SJSA1 (cell line): ENCODE results near the gene CD38. TPM values are rescaled to one million over a fixed set of nuclear protein-coding genes. Genes with fewer than 3 reads are reported as not detected.
"Not testable (repeated sequence)": the region's sequence is repeated elsewhere in the genome, so short reads cannot be mapped to it uniquely, and the experiment has no call there.

Source experiments
- DNase-seq, 2 experiments: peaks; one replicate each; pipeline ENCODE4 v3.0.0-alpha.2; 2015 to 2020; ENCODE audit warnings: low spot score in 2 of 2, low read depth in 1 of 2
- H3K27ac ChIP-seq: fragments of 250-450 bp; sonication (Bioruptor Pico); 2 replicates; pipeline ENCODE4 v1.5.1; 2020; ENCODE audit warnings: mild to moderate bottlenecking, moderate library complexity
- H3K27me3 ChIP-seq: fragments of 250-450 bp; sonication (Bioruptor Pico); replicated peaks from 2 replicates; pipeline ENCODE4 v1.5.1; 2020; ENCODE audit warnings: mild to moderate bottlenecking, moderate library complexity
- H3K36me3 ChIP-seq: fragments of 250-450 bp; sonication (Bioruptor Pico); 2 replicates; pipeline ENCODE4 v1.5.1; 2020; ENCODE audit warnings: mild to moderate bottlenecking
- H3K4me1 ChIP-seq: fragments of 250-450 bp; sonication (Bioruptor Pico); replicated peaks from 2 replicates; pipeline ENCODE4 v1.6.1; 2021; ENCODE audit warnings: mild to moderate bottlenecking
- H3K4me3 ChIP-seq: fragments of 250-450 bp; sonication (Bioruptor Pico); 2 replicates; pipeline ENCODE4 v1.5.1; 2020; ENCODE audit warnings: mild to moderate bottlenecking
- H3K9me3 ChIP-seq: fragments of 250-450 bp; sonication (Bioruptor Pico); replicated peaks from 2 replicates; pipeline ENCODE4 v1.5.1; 2020; ENCODE audit warnings: mild to moderate bottlenecking
- total RNA-seq: library from RNA; depleted of rRNA; stranded (reverse); fragments of >200 nt; shearing (Covaris generic); gene quantifications from 2 replicates; pipeline ENCODE4 v1.2.3, GENCODE V29; 2014

The CD38 gene
- total RNA-seq, 1 experiment from 2014 or later: 0.05 TPM

GRCh38 chr4:15794426-15794825, 16.3 kb downstream of the CD38 start:
- H3K27ac ChIP-seq: no peak overlapping the region
- DNase-seq: no peak
- no peaks in the 10 kb centered on the region for H3K27me3 ChIP-seq
- H3K36me3 ChIP-seq: no peaks in the 10 kb centered on the region
- no peaks in the 10 kb centered on the region for H3K9me3 ChIP-seq
- H3K4me3 ChIP-seq: no peak overlapping the region
- no peaks in the 10 kb centered on the region for H3K4me1 ChIP-seq

GRCh38 chr4:15794905-15795304, 16.8 kb downstream of the CD38 start:
- Histone ChIP-seq H3K36me3 (no peaks in the 10 kb centered on the region), H3K4me1 (no peaks in the 10 kb centered on the region), H3K27ac (no peak overlapping the region), H3K9me3 (no peaks in the 10 kb centered on the region), H3K4me3 (no peak overlapping the region), H3K27me3 (no peaks in the 10 kb centered on the region)
- DNase-seq: no peak

GRCh38 chr4:15797320-15797719, 19.2 kb downstream of the CD38 start:
- no peak overlapping the region for H3K27ac ChIP-seq
- no peak overlapping the region for H3K4me3 ChIP-seq
- no peaks in the 10 kb centered on the region for H3K27me3 ChIP-seq
- no peaks in the 10 kb centered on the region for H3K4me1 ChIP-seq
- DNase-seq: no peak
- no peaks in the 10 kb centered on the region for H3K36me3 ChIP-seq
- H3K9me3 ChIP-seq: no peaks in the 10 kb centered on the region

- H3K4me3 ChIP-seq: no peak overlapping the region
- H3K36me3 ChIP-seq: no peaks in the 10 kb centered on the region
- H3K4me1 ChIP-seq: no peaks in the 10 kb centered on the region
- no peak for DNase-seq
- H3K9me3 ChIP-seq: no peaks in the 10 kb centered on the region
- H3K27ac ChIP-seq: no peak overlapping the region
- no peaks in the 10 kb centered on the region for H3K27me3 ChIP-seq
These were observed 21.0 kb downstream of the CD38 start for GRCh38 chr4:15799141-15799540.

- Histone ChIP-seq H3K4me1 (no peaks in the 10 kb centered on the region), H3K27me3 (no peaks in the 10 kb centered on the region), H3K4me3 (no peak overlapping the region), H3K27ac (no peak overlapping the region), H3K9me3 (no peaks in the 10 kb centered on the region), H3K36me3 (no peaks in the 10 kb centered on the region)
- no peak for DNase-seq
These were observed 21.6 kb downstream of the CD38 start for GRCh38 chr4:15799701-15800100.

GRCh38 chr4:15802497-15802896, 24.4 kb downstream of the CD38 start:
- not testable (repeated sequence) for H3K36me3 ChIP-seq, H3K9me3 ChIP-seq, DNase-seq, H3K4me1 ChIP-seq, H3K27me3 ChIP-seq, H3K4me3 ChIP-seq, H3K27ac ChIP-seq

- H3K9me3 ChIP-seq: no peaks in the 10 kb centered on the region
- DNase-seq: peak in 1 of 2 experiments; percentile 2
- H3K27me3 ChIP-seq: no peaks in the 10 kb centered on the region
- no peaks in the 10 kb centered on the region for H3K36me3 ChIP-seq
- no peak overlapping the region for H3K4me3 ChIP-seq
- H3K4me1 ChIP-seq: no peaks in the 10 kb centered on the region
- H3K27ac ChIP-seq: no peak overlapping the region
These were observed 27.7 kb downstream of the CD38 start for GRCh38 chr4:15805583-15806517.

GRCh38 chr4:15809058-15809457, 30.9 kb downstream of the CD38 start:
- no peak for DNase-seq
- Histone ChIP-seq H3K36me3 (no peaks in the 10 kb centered on the region), H3K4me1 (no peaks in the 10 kb centered on the region), H3K27me3 (no peaks in the 10 kb centered on the region), H3K27ac (no peak overlapping the region), H3K4me3 (no peak overlapping the region), H3K9me3 (no peaks in the 10 kb centered on the region)

- no peak overlapping the region for H3K4me3 ChIP-seq
- H3K27ac ChIP-seq: no peak overlapping the region
- no peaks in the 10 kb centered on the region for H3K36me3 ChIP-seq
- H3K27me3 ChIP-seq: no peaks in the 10 kb centered on the region
- no peaks in the 10 kb centered on the region for H3K9me3 ChIP-seq
- no peaks in the 10 kb centered on the region for H3K4me1 ChIP-seq
- no peak for DNase-seq
These were observed 31.3 kb downstream of the CD38 start for GRCh38 chr4:15809466-15809865.

- H3K9me3 ChIP-seq: no peaks in the 10 kb centered on the region
- no peaks in the 10 kb centered on the region for H3K27me3 ChIP-seq
- H3K4me1 ChIP-seq: no peaks in the 10 kb centered on the region
- no peak for DNase-seq
- H3K27ac ChIP-seq: no peak overlapping the region
- no peaks in the 10 kb centered on the region for H3K36me3 ChIP-seq
- no peak overlapping the region for H3K4me3 ChIP-seq
These were observed 33.7 kb downstream of the CD38 start for GRCh38 chr4:15811703-15812337.

GRCh38 chr4:15832523-15833451, 54.7 kb downstream of the CD38 start:
- no peaks in the 10 kb centered on the region for H3K27me3 ChIP-seq
- DNase-seq: no peak

GRCh38 chr4:15833801-15834200, 55.7 kb downstream of the CD38 start:
- Histone ChIP-seq H3K36me3 (no peaks in the 10 kb centered on the region), H3K27ac (no peak overlapping the region), H3K9me3 (no peaks in the 10 kb centered on the region), H3K4me3 (no peak overlapping the region), H3K27me3 (no peaks in the 10 kb centered on the region), H3K4me1 (no peaks in the 10 kb centered on the region)
- DNase-seq: no peak

More at GRCh38 chr4:15832523-15833451, 54.7 kb downstream of the CD38 start:
- Histone ChIP-seq H3K4me3 (no peak overlapping the region), H3K4me1 (no peaks in the 10 kb centered on the region), H3K27ac (no peak overlapping the region), H3K36me3 (no peaks in the 10 kb centered on the region), H3K9me3 (no peaks in the 10 kb centered on the region)

GRCh38 chr4:15836362-15836761, 58.2 kb downstream of the CD38 start:
- H3K27me3 ChIP-seq: no peaks in the 10 kb centered on the region
- no peaks in the 10 kb centered on the region for H3K9me3 ChIP-seq
- no peaks in the 10 kb centered on the region for H3K36me3 ChIP-seq
- H3K4me3 ChIP-seq: no peak overlapping the region
- no peak for DNase-seq
- no peak overlapping the region for H3K27ac ChIP-seq
- H3K4me1 ChIP-seq: no peaks in the 10 kb centered on the region
